ENCODE data around the gene NFYA. TPM values are rescaled to one million over a fixed set of nuclear protein-coding genes. Genes with fewer than 3 reads are reported as not detected.

The NFYA gene
- total and polyA plus RNA-seq, 2 of the 13 experiments (the other 11 are each of a cell fraction or from before 2014, with no cell fraction given) = 16.0 to 22.9 TPM

DNA sequence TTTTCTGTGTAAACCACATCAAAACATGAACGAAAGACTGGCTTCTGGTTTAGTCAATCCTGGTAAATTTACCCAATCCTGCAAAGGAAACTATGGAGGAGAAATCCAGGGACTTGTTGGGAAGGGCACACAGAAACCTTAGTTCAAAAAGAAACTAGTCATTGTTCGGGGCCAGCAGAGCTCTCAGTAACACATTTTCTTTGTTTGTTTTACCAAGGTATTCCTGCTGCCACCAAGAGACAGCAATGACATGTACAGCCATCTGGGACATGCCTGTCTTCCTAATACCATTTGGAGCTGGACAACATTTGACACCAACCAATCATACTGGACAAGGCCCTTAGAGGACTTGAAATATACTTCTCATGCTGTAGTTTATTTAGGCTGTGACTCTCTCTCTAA lies 8.9 kb upstream of the NFYA start (continued):
- no peak for TF ChIP-seq TBX3 (IDR thresholded peaks at IDR 0.05; ENCODE audit: borderline replicate concordance)
- peak; percentile 37 for TF ChIP-seq XRCC5 (optimal IDR thresholded peaks at IDR 0.05; ENCODE audit: low read length)
- TF ChIP-seq, protein P1, sequence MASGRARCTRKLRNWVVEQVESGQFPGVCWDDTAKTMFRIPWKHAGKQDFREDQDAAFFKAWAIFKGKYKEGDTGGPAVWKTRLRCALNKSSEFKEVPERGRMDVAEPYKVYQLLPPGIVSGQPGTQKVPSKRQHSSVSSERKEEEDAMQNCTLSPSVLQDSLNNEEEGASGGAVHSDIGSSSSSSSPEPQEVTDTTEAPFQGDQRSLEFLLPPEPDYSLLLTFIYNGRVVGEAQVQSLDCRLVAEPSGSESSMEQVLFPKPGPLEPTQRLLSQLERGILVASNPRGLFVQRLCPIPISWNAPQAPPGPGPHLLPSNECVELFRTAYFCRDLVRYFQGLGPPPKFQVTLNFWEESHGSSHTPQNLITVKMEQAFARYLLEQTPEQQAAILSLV (CRISPR knock-in tag; IDR thresholded peaks at IDR 0.05; ENCODE audit: borderline replicate concordance) = no peak
- no peak for TF ChIP-seq KLF6 (CRISPR knock-in tag; IDR thresholded peaks at IDR 0.05)

DNA sequence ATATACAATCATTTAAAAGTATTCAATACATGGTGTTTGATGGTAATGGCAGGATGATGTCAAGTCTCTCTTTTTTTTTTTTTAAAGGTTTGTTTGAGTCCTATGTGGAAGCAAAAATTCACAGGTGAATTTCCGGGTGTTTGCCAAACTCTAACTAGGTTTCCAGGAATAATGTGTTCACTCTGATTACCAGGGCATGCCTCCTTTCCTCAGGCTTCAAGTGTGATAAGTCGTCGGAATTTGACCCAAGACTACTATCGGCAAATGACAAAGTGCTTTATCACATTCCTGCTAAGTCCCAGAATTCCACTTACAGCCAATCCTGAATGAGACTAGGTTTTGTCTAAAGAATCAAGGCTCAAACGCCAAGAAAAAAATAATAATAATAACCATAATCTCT lies 7.9 kb upstream of the NFYA start:
- ChIA-PET CTCF (ENCODE audit: low intra/inter-chr PET ratio, low total read pairs) (interaction anchor here (3.4 to 5.3 kb wide), 4 partner anchors 26 to 58 kb away, joined by 19 to 56 read pairs (median 33); partner anchors contain the start of gene UNC5CL), POLR2A (interaction anchor here (1.2 to 2.7 kb wide), 6 partner anchors 8 to 107 kb away, joined by 3 to 44 read pairs (median 14); partner anchors contain the start of genes APOBEC2, NFYA, OARD1 and UNC5CL)
- ATAC-seq (no peak), FAIRE-seq (peak; percentile 21), DNase-seq (ENCODE audit: low spot score) (peak; percentile 37)
- Histone ChIP-seq H3K9ac (ENCODE audit: insufficient read depth, low read depth, low read length) (no peak overlapping the region), H3K9me3 (ENCODE audit: low read length) (no peaks in the 10 kb centered on the region), H3K4me3 (replicated peaks in 1 of 3; ENCODE audit: insufficient read depth in 1 of 3, low read depth in 2 of 3, low read length in 3 of 3) (peak overlapping the region in 1 of 3 experiments; percentile 2; a peak in 1 of 6 replicates), H3K4me1 (ENCODE audit: insufficient read depth, low read length) (peaks cover 51% of the 10 kb centered on the region), H3K27ac (ENCODE audit: extremely low read length, insufficient read depth, low read length) (peak overlapping the region; percentile 75), H3K4me2 (ENCODE audit: low read depth, low read length) (peak overlapping the region; percentile 59), H3K79me2 (ENCODE audit: insufficient read depth, low read length) (no peaks in the 10 kb centered on the region), H2AFZ (ENCODE audit: low read length) (no peak overlapping the region), H4K20me1 (ENCODE audit: insufficient read depth, low read length) (no peaks in the 10 kb centered on the region), H3K27me3 (ENCODE audit: control insufficient read depth in 1 of 2, insufficient read depth in 2 of 2, low read length in 2 of 2) (no peaks in the 10 kb centered on the region), H3K36me3 (replicated peaks in 1 of 2; ENCODE audit: control insufficient read depth in 1 of 2, insufficient read depth in 2 of 2, low read length in 2 of 2) (peaks cover 6 to 28% of the 10 kb centered on the region in 2 experiments)
- no TSS peak for BruUV-seq (replicated peaks)
- in situ Hi-C loops (cut with HindIII; ENCODE audit: extremely low pct_ligation_motif_present, low pct_unique_long_range_greater_than_20kb) = loop anchor here (5.0 kb wide), 1 partner anchor 33 kb away; no protein-coding TSS in a partner anchor
- intact Hi-C loops (cut with micrococcal nuclease; ENCODE audit: unreplicated experiment) = loop anchor here (1.0 to 10.0 kb wide), 3 partner anchors 25 to 740 kb away; no protein-coding TSS in a partner anchor
- WGBS (ENCODE audit: low lambda C conversion rate) = 17% methylated on average over 5 of the region's 5 CpGs
- TF ChIP-seq MEIS1 (CRISPR knock-in tag; IDR thresholded peaks at IDR 0.05; ENCODE audit: borderline replicate concordance) = 0 out of 2 replicates have a peak, but pooled peaks have one; percentile 3
- TF ChIP-seq MED1 (CRISPR knock-in tag; IDR thresholded peaks at IDR 0.05) = no peak
- TF ChIP-seq BCL6 (CRISPR knock-in tag; IDR thresholded peaks at IDR 0.05) = peak; percentile 57; the same call in 1 of the 2 replicates
- TF ChIP-seq PAWR (CRISPR knock-in tag; IDR thresholded peaks at IDR 0.05; ENCODE audit: borderline replicate concordance) = no peak
- no peak for TF ChIP-seq MED13 (CRISPR knock-in tag; IDR thresholded peaks at IDR 0.05)
- TF ChIP-seq ZNF563 (CRISPR knock-in tag; IDR thresholded peaks at IDR 0.05) = no peak
- TF ChIP-seq SIX4 (CRISPR knock-in tag; IDR thresholded peaks at IDR 0.05) = no peak
- TF ChIP-seq, protein P2, sequence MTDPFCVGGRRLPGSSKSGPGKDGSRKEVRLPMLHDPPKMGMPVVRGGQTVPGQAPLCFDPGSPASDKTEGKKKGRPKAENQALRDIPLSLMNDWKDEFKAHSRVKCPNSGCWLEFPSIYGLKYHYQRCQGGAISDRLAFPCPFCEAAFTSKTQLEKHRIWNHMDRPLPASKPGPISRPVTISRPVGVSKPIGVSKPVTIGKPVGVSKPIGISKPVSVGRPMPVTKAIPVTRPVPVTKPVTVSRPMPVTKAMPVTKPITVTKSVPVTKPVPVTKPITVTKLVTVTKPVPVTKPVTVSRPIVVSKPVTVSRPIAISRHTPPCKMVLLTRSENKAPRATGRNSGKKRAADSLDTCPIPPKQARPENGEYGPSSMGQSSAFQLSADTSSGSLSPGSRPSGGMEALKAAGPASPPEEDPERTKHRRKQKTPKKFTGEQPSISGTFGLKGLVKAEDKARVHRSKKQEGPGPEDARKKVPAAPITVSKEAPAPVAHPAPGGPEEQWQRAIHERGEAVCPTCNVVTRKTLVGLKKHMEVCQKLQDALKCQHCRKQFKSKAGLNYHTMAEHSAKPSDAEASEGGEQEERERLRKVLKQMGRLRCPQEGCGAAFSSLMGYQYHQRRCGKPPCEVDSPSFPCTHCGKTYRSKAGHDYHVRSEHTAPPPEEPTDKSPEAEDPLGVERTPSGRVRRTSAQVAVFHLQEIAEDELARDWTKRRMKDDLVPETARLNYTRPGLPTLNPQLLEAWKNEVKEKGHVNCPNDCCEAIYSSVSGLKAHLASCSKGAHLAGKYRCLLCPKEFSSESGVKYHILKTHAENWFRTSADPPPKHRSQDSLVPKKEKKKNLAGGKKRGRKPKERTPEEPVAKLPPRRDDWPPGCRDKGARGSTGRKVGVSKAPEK (CRISPR knock-in tag; IDR thresholded peaks at IDR 0.05; ENCODE audit: borderline replicate concordance) = 0 out of 2 replicates have a peak, but pooled peaks have one; percentile 36
- TF ChIP-seq RFX3 (CRISPR knock-in tag; IDR thresholded peaks at IDR 0.05) = no peak
- no peak for TF ChIP-seq HNRNPUL1 (IDR thresholded peaks at IDR 0.05; ENCODE audit: low read depth, low read length)
- TF ChIP-seq, protein P3, sequence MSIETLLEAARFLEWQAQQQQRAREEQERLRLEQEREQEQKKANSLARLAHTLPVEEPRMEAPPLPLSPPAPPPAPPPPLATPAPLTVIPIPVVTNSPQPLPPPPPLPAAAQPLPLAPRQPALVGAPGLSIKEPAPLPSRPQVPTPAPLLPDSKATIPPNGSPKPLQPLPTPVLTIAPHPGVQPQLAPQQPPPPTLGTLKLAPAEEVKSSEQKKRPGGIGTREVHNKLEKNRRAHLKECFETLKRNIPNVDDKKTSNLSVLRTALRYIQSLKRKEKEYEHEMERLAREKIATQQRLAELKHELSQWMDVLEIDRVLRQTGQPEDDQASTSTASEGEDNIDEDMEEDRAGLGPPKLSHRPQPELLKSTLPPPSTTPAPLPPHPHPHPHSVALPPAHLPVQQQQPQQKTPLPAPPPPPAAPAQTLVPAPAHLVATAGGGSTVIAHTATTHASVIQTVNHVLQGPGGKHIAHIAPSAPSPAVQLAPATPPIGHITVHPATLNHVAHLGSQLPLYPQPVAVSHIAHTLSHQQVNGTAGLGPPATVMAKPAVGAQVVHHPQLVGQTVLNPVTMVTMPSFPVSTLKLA (IDR thresholded peaks at IDR 0.05) = no peak
- no peak for TF ChIP-seq ZNF614 (CRISPR knock-in tag; IDR thresholded peaks at IDR 0.05; ENCODE audit: borderline replicate concordance)
- peak; percentile 24 for TF ChIP-seq TEAD3 (CRISPR knock-in tag; optimal IDR thresholded peaks at IDR 0.05; ENCODE audit: borderline replicate concordance)
- no peak for TF ChIP-seq SOX13 (IDR thresholded peaks at IDR 0.05)
- TF ChIP-seq SOX13 (CRISPR knock-in tag; conservative IDR thresholded peaks at IDR 0.05 in 1 of 2, IDR thresholded peaks at IDR 0.05 in 1 of 2) = peak in 1 of 2 experiments; percentile 7; a peak in 1 of 4 replicates
